ENCODE measurements around the gene HLA-DQA1.
"Not testable (repeated sequence)": the region's sequence is repeated elsewhere in the genome, so short reads cannot be mapped to it uniquely, and the experiment has no call there.

Gene HLA-DQA1

GRCh38 chr6:32637219-32637880 is at the start of gene HLA-DQA1:
Gene HLA-DQA1 (plus strand): TSS chr6:32637406. CDS start chr6:32637459, 53 bp downstream.
- no peak for DNase-seq (ENCODE audit: low read depth)

- DNase-seq (ENCODE audit: low read depth), result no peak
Measured at GRCh38 chr6:32588156-32588555, 49.0 kb upstream of the HLA-DQA1 start.

- DNase-seq (ENCODE audit: low read depth), result no peak
Measured at GRCh38 chr6:32589596-32590449, 47.4 kb upstream of the HLA-DQA1 start, which contains the start of gene HLA-DRB1. Gene HLA-DRB1 (minus strand): TSS chr6:32589848. CDS start chr6:32589742, 106 bp downstream.

- DNase-seq (ENCODE audit: low read depth), result not testable (repeated sequence)
Measured at GRCh38 chr6:32590713-32591112, 46.5 kb upstream of the HLA-DQA1 start.

GRCh38 chr6:32597024-32597423 is 40.2 kb upstream of the HLA-DQA1 start:
- no peak for DNase-seq (ENCODE audit: low read depth)

- DNase-seq (ENCODE audit: low read depth), result no peak
Measured at GRCh38 chr6:32602383-32602782, 34.8 kb upstream of the HLA-DQA1 start.

- no peak for DNase-seq (ENCODE audit: low read depth)
Measured at GRCh38 chr6:32603222-32603621, 34.0 kb upstream of the HLA-DQA1 start.

GRCh38 chr6:32603888-32604287 is 33.3 kb upstream of the HLA-DQA1 start:
- DNase-seq (ENCODE audit: low read depth), result no peak

GRCh38 chr6:32604434-32604877 is 32.8 kb upstream of the HLA-DQA1 start:
- DNase-seq (ENCODE audit: low read depth), result no peak

- no peak for DNase-seq (ENCODE audit: low read depth)
Measured at GRCh38 chr6:32607263-32607987, 29.8 kb upstream of the HLA-DQA1 start.

- DNase-seq (ENCODE audit: low read depth), result no peak
Measured at GRCh38 chr6:32607988-32608298, 29.3 kb upstream of the HLA-DQA1 start.

- DNase-seq (ENCODE audit: low read depth), result no peak
Measured at GRCh38 chr6:32608362-32608761, 28.8 kb upstream of the HLA-DQA1 start.

- no peak for DNase-seq (ENCODE audit: low read depth)
Measured at GRCh38 chr6:32609391-32609730, 27.8 kb upstream of the HLA-DQA1 start.

- DNase-seq (ENCODE audit: low read depth), result peak; percentile 55
Measured at GRCh38 chr6:32609731-32610640, 27.2 kb upstream of the HLA-DQA1 start.

- no peak for DNase-seq (ENCODE audit: low read depth)
Measured at GRCh38 chr6:32610682-32611296, 26.4 kb upstream of the HLA-DQA1 start.

GRCh38 chr6:32613475-32613874 is 23.7 kb upstream of the HLA-DQA1 start:
- DNase-seq (ENCODE audit: low read depth), result no peak

GRCh38 chr6:32614366-32615081 is 22.7 kb upstream of the HLA-DQA1 start:
- DNase-seq (ENCODE audit: low read depth), result no peak

- DNase-seq (ENCODE audit: low read depth), result no peak
Measured at GRCh38 chr6:32615885-32616532, 21.2 kb upstream of the HLA-DQA1 start.

GRCh38 chr6:32617751-32618150 is 19.5 kb upstream of the HLA-DQA1 start:
- no peak for DNase-seq (ENCODE audit: low read depth)

GRCh38 chr6:32621372-32621771 is 15.8 kb upstream of the HLA-DQA1 start:
- no peak for DNase-seq (ENCODE audit: low read depth)

Measured in T-helper 22 cell (primary cell).